SW480 (cell line): ENCODE data around the gene METAP2.
"Not testable (repeated sequence)": the region's sequence is repeated elsewhere in the genome, so short reads cannot be mapped to it uniquely, and the experiment has no call there.

Experiments used
- DNase-seq: peaks from one replicate; pipeline ENCODE4 v3.0.0-alpha.2; 2016; ENCODE audit warnings: low spot score

The METAP2 gene

GRCh38 chr12:95462551-95462950 lies 11.4 kb upstream of the METAP2 start:
- DNase-seq, result no peak

- no peak for DNase-seq
Observed at GRCh38 chr12:95463050-95463449, 10.9 kb upstream of the METAP2 start.

- DNase-seq, result not testable (repeated sequence)
Observed at GRCh38 chr12:95463776-95464175, 10.2 kb upstream of the METAP2 start.

- no peak for DNase-seq
Observed at GRCh38 chr12:95465275-95465674, 8.7 kb upstream of the METAP2 start.

- DNase-seq, result no peak
Observed at GRCh38 chr12:95470300-95470699, 3.7 kb upstream of the METAP2 start.

GRCh38 chr12:95473231-95473883 lies 595 bp upstream of the METAP2 start:
- DNase-seq, result peak; percentile 55

- no peak for DNase-seq
Observed at GRCh38 chr12:95474660-95474958, 657 bp downstream of the METAP2 start.

- no peak for DNase-seq
Observed at GRCh38 chr12:95480230-95480629, 6.3 kb downstream of the METAP2 start.

- DNase-seq, result no peak
Observed at GRCh38 chr12:95481072-95481471, 7.1 kb downstream of the METAP2 start.

GRCh38 chr12:95481888-95482287 lies 7.9 kb downstream of the METAP2 start:
- no peak for DNase-seq

- DNase-seq, result not testable (repeated sequence)
Observed at GRCh38 chr12:95482564-95482963, 8.6 kb downstream of the METAP2 start.

- DNase-seq, result no peak
Observed at GRCh38 chr12:95484524-95484923, 10.6 kb downstream of the METAP2 start.

GRCh38 chr12:95487024-95487423 lies 13.1 kb downstream of the METAP2 start:
- no peak for DNase-seq

- no peak for DNase-seq
Observed at GRCh38 chr12:95492462-95492861, 18.5 kb downstream of the METAP2 start.

GRCh38 chr12:95494888-95495287 lies 20.9 kb downstream of the METAP2 start:
- DNase-seq, result no peak

- no peak for DNase-seq
Observed at GRCh38 chr12:95495433-95495832, 21.5 kb downstream of the METAP2 start.

- no peak for DNase-seq
Observed at GRCh38 chr12:95497031-95497430, 23.1 kb downstream of the METAP2 start.

- no peak for DNase-seq
Observed at GRCh38 chr12:95498968-95499367, 25.0 kb downstream of the METAP2 start.

GRCh38 chr12:95499772-95500171 lies 25.8 kb downstream of the METAP2 start:
- DNase-seq, result no peak

GRCh38 chr12:95504140-95504539 lies 30.2 kb downstream of the METAP2 start:
- no peak for DNase-seq

GRCh38 chr12:95505039-95505438 lies 31.1 kb downstream of the METAP2 start:
- no peak for DNase-seq

- DNase-seq, result no peak
Observed at GRCh38 chr12:95506707-95507523, 33.0 kb downstream of the METAP2 start.

GRCh38 chr12:95509300-95509699 lies 35.3 kb downstream of the METAP2 start:
- no peak for DNase-seq

- DNase-seq, result no peak
Observed at GRCh38 chr12:95511977-95512376, 38.0 kb downstream of the METAP2 start.
